A673 (cell line): ENCODE results near the gene MARCHF2. TPM values are rescaled to one million over a fixed set of nuclear protein-coding genes. Genes with fewer than 3 reads are reported as not detected.

ENCODE experiments used
- BruUV-seq: library from RNA; stranded (reverse); fragments of 400-500 nt; replicated peaks from 2 replicates; lab custom pipeline; 2021; lab: Mats Ljungman, UMichigan
- CTCF ChIA-PET: fragments of 300-600 bp; sonication (Branson Sonifier 250); formaldehyde crosslinking; loops from one replicate; lab custom pipeline; 2022; ENCODE audit warnings: antibody characterized with exemption; lab: Charles Lee
- POLR2A ChIA-PET: fragments of 300-600 bp; sonication (Branson Sonifier 250); formaldehyde crosslinking; loops from one replicate; lab custom pipeline; 2022; ENCODE audit warnings: antibody characterized with exemption; ENCODE audit not compliant: low non-redundant PET; lab: Charles Lee
- DNase-seq: peaks from one replicate; pipeline ENCODE4 v3.0.0-alpha.2; 2015; ENCODE audit warnings: low spot score
- H3K27ac ChIP-seq: fragments of 200-600 bp; sonication (generic); 2 replicates; pipeline ENCODE4 v1.5.1; 2016; ENCODE audit warnings: mixed run types, low read depth, mild to moderate bottlenecking, mixed read lengths, antibody characterized with exemption, low read length; ENCODE audit not compliant: poor library complexity, severe bottlenecking
- H3K27me3 ChIP-seq: fragments of 200-600 bp; sonication (generic); replicated peaks from 2 replicates; pipeline ENCODE4 v1.6.1; 2017; ENCODE audit warnings: mixed run types, low read depth, mild to moderate bottlenecking, mixed read lengths, antibody characterized with exemption, low read length; ENCODE audit not compliant: insufficient read depth, poor library complexity
- H3K36me3 ChIP-seq: fragments of 200-600 bp; sonication (generic); 2 replicates; pipeline ENCODE4 v1.6.1; 2016; ENCODE audit warnings: mixed run types, mild to moderate bottlenecking, mixed read lengths, antibody characterized with exemption, low read length; ENCODE audit not compliant: insufficient read depth, poor library complexity, severe bottlenecking
- H3K4me1 ChIP-seq: fragments of 200-600 bp; sonication (generic); 2 replicates; pipeline ENCODE4 v1.6.1; 2017; ENCODE audit warnings: mixed run types, mild to moderate bottlenecking, mixed read lengths, antibody characterized with exemption, low read length; ENCODE audit not compliant: insufficient read depth, poor library complexity, severe bottlenecking
- H3K4me3 ChIP-seq: fragments of 200-600 bp; sonication (generic); 2 replicates; pipeline ENCODE4 v1.5.1; 2016; ENCODE audit warnings: low read depth, mixed run types, mild to moderate bottlenecking, mixed read lengths, low read length; ENCODE audit not compliant: poor library complexity, severe bottlenecking
- H3K9me3 ChIP-seq: fragments of 200-600 bp; sonication (generic); 2 replicates; pipeline ENCODE4 v1.6.1; 2016; ENCODE audit warnings: mixed run types, low read depth, mild to moderate bottlenecking, mixed read lengths, antibody characterized with exemption, low read length; ENCODE audit not compliant: poor library complexity, severe bottlenecking
- EZH2 ChIP-seq: fragments of 200-600 bp; sonication (generic); IDR thresholded peaks from 2 replicates; pipeline ENCODE4 v1.6.1; 2017; ENCODE audit warnings: borderline replicate concordance, low read depth, mild to moderate bottlenecking, mixed read lengths, antibody characterized with exemption, low read length; ENCODE audit not compliant: poor library complexity, severe bottlenecking
- intact Hi-C: fragments of 100-400 bp; cut with micrococcal nuclease; formaldehyde crosslinking; loops from one replicate; pipeline ENCODE4 v1.10.0; 2022; ENCODE audit not compliant: unreplicated experiment
- total RNA-seq: library from RNA; stranded (reverse); gene quantifications from 2 replicates; pipeline ENCODE4 v1.2.3, GENCODE V29; 2021
- TF ChIP-seq, protein P1 (sequence below): fragments of 300-800, 200-600 bp; sonication (generic); conservative IDR thresholded peaks from 2 replicates; pipeline ENCODE4 v1.5.1; 2017; ENCODE audit warnings: low read depth, mild to moderate bottlenecking, antibody characterized with exemption, low read length, moderate library complexity, mixed read lengths

Gene MARCHF2
- total RNA-seq, 1 experiment from 2014 or later, result 8.8 TPM

- no peak overlapping the region for H3K4me3 ChIP-seq
- no peaks in the 10 kb centered on the region for H3K27me3 ChIP-seq
- intact Hi-C loops, result no loop called here
- BruUV-seq, result no TSS peak
- peaks cover 3% of the 10 kb centered on the region for H3K36me3 ChIP-seq
- H3K27ac ChIP-seq, result no peak overlapping the region
- ChIA-PET POLR2A (no interaction called here), CTCF (no interaction called here)
- no peak for DNase-seq
- no peaks in the 10 kb centered on the region for H3K9me3 ChIP-seq
- no peak for TF ChIP-seq EZH2
- TF ChIP-seq, protein P1, sequence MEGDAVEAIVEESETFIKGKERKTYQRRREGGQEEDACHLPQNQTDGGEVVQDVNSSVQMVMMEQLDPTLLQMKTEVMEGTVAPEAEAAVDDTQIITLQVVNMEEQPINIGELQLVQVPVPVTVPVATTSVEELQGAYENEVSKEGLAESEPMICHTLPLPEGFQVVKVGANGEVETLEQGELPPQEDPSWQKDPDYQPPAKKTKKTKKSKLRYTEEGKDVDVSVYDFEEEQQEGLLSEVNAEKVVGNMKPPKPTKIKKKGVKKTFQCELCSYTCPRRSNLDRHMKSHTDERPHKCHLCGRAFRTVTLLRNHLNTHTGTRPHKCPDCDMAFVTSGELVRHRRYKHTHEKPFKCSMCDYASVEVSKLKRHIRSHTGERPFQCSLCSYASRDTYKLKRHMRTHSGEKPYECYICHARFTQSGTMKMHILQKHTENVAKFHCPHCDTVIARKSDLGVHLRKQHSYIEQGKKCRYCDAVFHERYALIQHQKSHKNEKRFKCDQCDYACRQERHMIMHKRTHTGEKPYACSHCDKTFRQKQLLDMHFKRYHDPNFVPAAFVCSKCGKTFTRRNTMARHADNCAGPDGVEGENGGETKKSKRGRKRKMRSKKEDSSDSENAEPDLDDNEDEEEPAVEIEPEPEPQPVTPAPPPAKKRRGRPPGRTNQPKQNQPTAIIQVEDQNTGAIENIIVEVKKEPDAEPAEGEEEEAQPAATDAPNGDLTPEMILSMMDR, result no peak
- peaks cover 7% of the 10 kb centered on the region for H3K4me1 ChIP-seq
Measured at GRCh38 chr19:8399681-8400188, 13.4 kb upstream of the MARCHF2 start.

DNA sequence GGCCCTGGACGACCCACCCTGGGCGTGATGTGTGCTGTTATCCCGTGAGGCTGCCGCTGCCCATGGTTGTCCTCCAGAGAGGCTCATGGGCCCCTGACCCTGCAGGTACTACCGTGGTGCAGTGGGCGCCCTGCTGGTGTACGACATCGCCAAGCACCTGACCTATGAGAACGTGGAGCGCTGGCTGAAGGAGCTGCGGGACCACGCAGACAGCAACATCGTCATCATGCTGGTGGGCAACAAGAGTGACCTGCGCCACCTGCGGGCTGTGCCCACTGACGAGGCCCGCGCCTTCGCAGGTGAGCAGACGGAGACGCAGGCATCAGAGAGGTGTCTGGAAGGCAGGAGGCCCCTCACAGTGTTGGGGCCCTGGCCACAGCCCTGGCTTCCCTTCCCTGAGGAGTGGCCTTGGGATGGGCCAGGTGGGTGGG lies 11.1 kb upstream of the MARCHF2 start:
- no peak for TF ChIP-seq EZH2
- TF ChIP-seq, protein P1, result no peak
- no TSS peak for BruUV-seq
- no peak for DNase-seq
- no peak overlapping the region for H3K27ac ChIP-seq
- ChIA-PET CTCF (interaction anchor here (0.7 kb wide), 1 partner anchor 134 kb away, joined by 4 read pairs; no protein-coding TSS in a partner anchor), POLR2A (no interaction called here)
- H3K9me3 ChIP-seq, result no peaks in the 10 kb centered on the region
- no peak overlapping the region for H3K4me3 ChIP-seq
- intact Hi-C loops, result no loop called here
- peaks cover 3% of the 10 kb centered on the region for H3K36me3 ChIP-seq
- H3K4me1 ChIP-seq, result peaks cover 4% of the 10 kb centered on the region
- H3K27me3 ChIP-seq, result no peaks in the 10 kb centered on the region

DNA sequence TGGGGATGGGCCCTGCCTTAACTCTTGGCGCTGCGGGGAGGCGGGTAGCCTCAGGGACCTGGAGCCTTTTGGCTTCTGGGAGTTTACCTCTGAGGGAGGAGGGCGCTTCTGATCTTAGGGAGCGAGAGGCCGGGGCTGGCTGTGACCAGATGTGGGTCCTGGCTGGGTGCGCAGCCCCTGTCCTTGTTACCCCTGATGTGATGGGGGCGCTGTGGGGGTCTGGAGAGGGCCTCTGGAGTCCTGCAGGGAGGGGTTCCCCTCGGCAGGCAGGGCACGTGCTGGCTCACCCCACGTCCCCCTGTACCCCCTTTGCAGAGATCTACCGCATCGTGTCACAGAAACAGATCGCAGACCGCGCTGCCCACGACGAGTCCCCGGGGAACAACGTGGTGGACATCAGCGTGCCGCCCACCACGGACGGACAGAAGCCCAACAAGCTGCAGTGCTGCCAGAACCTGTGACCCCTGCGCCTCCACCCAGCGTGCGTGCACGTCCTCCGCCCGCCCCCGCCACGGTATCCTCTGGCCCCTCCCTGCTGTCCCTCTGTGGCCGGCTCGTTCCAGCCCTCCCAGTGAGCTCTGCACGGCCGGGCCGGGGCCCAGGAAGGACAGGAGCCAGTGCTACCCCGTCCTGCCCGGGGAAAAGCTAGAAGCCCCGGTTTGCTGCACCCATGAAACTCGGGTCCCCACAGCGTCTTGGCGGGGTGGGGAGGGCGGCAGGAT lies 9.8 kb upstream of the MARCHF2 start:
- Histone ChIP-seq H3K9me3 (no peaks in the 10 kb centered on the region), H3K36me3 (peaks cover 3% of the 10 kb centered on the region), H3K27ac (no peak overlapping the region), H3K27me3 (no peaks in the 10 kb centered on the region), H3K4me1 (no peaks in the 10 kb centered on the region), H3K4me3 (no peak overlapping the region)
- BruUV-seq, result no TSS peak
- TF ChIP-seq, protein P1, result no peak
- TF ChIP-seq EZH2, result no peak
- ChIA-PET CTCF (no interaction called here), POLR2A (no interaction called here)
- no peak for DNase-seq
- intact Hi-C loops, result no loop called here
